HG03432 (cell line): ENCODE measurements around the gene TCF4.

ENCODE experiments used
- ATAC-seq: cut with Tn5 transposase; IDR thresholded peaks from one replicate; pipeline ENCODE4 v1.9.1; 2021; ENCODE audit warnings: mild to moderate bottlenecking, moderate library complexity; ENCODE audit not compliant: unreplicated experiment

The TCF4 gene

GRCh38 chr18:55396267-55396905 lies 191.6 kb downstream of the TCF4 start:
- ATAC-seq: no peak

GRCh38 chr18:55395799-55396198 lies 192.2 kb downstream of the TCF4 start:
- ATAC-seq: no peak

- no peak for ATAC-seq
Observed at GRCh38 chr18:55390898-55391297, 197.1 kb downstream of the TCF4 start.

- no peak for ATAC-seq
Observed at GRCh38 chr18:55387139-55387984, 200.6 kb downstream of the TCF4 start.

GRCh38 chr18:55386545-55386944 lies 201.4 kb downstream of the TCF4 start:
- ATAC-seq: no peak

GRCh38 chr18:55385770-55386169 lies 202.2 kb downstream of the TCF4 start:
- no peak for ATAC-seq

GRCh38 chr18:55384551-55385275 lies 203.3 kb downstream of the TCF4 start:
- ATAC-seq: no peak

- no peak for ATAC-seq
Observed at GRCh38 chr18:55384115-55384514, 203.9 kb downstream of the TCF4 start.

- ATAC-seq: no peak
Observed at GRCh38 chr18:55382277-55382805, 205.7 kb downstream of the TCF4 start.

- ATAC-seq: no peak
Observed at GRCh38 chr18:55381277-55381676, 206.7 kb downstream of the TCF4 start.

GRCh38 chr18:55380589-55380988 lies 207.4 kb downstream of the TCF4 start:
- no peak for ATAC-seq

GRCh38 chr18:55376387-55376786 lies 211.6 kb downstream of the TCF4 start:
- ATAC-seq: peak; percentile 97

- peak; percentile 24 for ATAC-seq
Observed at GRCh38 chr18:55375930-55376329, 212.1 kb downstream of the TCF4 start.

- ATAC-seq: no peak
Observed at GRCh38 chr18:55374741-55375140, 213.3 kb downstream of the TCF4 start.

GRCh38 chr18:55372209-55372608 lies 215.8 kb downstream of the TCF4 start:
- no peak for ATAC-seq

- ATAC-seq: no peak
Observed at GRCh38 chr18:55370936-55371335, 217.1 kb downstream of the TCF4 start.

- ATAC-seq: no peak
Observed at GRCh38 chr18:55369346-55369745, 218.6 kb downstream of the TCF4 start.

- no peak for ATAC-seq
Observed at GRCh38 chr18:55365342-55365741, 222.7 kb downstream of the TCF4 start.

GRCh38 chr18:55362303-55362702 lies 225.7 kb downstream of the TCF4 start:
- ATAC-seq: no peak

GRCh38 chr18:55361492-55362250 lies 226.3 kb downstream of the TCF4 start:
- no peak for ATAC-seq

- ATAC-seq: no peak
Observed at GRCh38 chr18:55360061-55360460, 227.9 kb downstream of the TCF4 start.
